Hepatocyte (in vitro differentiated cells): Measurements from ENCODE around the gene HCN1. TPM values are rescaled to one million over a fixed set of nuclear protein-coding genes. Genes with fewer than 3 reads are reported as not detected.

Source experiments
- DNase-seq: peaks from one replicate; pipeline ENCODE4 v3.0.0-alpha.2; 2016; ENCODE audit warnings: low spot score
- H2AFZ ChIP-seq: fragments of 200-600 bp; sonication (generic); 2 replicates; pipeline ENCODE4 v1.6.0; 2016; ENCODE audit warnings: antibody characterized with exemption, mild to moderate bottlenecking
- H3K27ac ChIP-seq: fragments of 200-600 bp; sonication (generic); 2 replicates; pipeline ENCODE4 v1.5.1; 2016; ENCODE audit warnings: mild to moderate bottlenecking
- H3K27me3 ChIP-seq: fragments of 200-600 bp; sonication (generic); 2 replicates; pipeline ENCODE4 v1.6.1; 2016
- H3K36me3 ChIP-seq: fragments of 200-600 bp; sonication (generic); replicated peaks from 2 replicates; pipeline ENCODE4 v1.5.1; 2016; ENCODE audit warnings: low read depth; ENCODE audit not compliant: insufficient read depth
- H3K4me1 ChIP-seq: fragments of 200-600 bp; sonication (generic); 2 replicates; pipeline ENCODE4 v1.5.1; 2016; ENCODE audit warnings: mild to moderate bottlenecking, moderate library complexity; ENCODE audit not compliant: insufficient read depth
- H3K4me2 ChIP-seq: fragments of 200-600 bp; sonication (generic); 2 replicates; pipeline ENCODE4 v1.6.0; 2016
- H3K4me3 ChIP-seq: fragments of 200-600 bp; sonication (generic); 2 replicates; pipeline ENCODE4 v1.5.1; 2016; ENCODE audit warnings: mild to moderate bottlenecking
- H3K79me2 ChIP-seq: fragments of 200-600 bp; sonication (generic); 2 replicates; pipeline ENCODE4 v1.6.0; 2017; ENCODE audit warnings: mild to moderate bottlenecking
- H3K9me2 ChIP-seq: fragments of 200-600 bp; sonication (generic); replicated peaks from 2 replicates; pipeline ENCODE4 v1.6.0; 2017; ENCODE audit warnings: mild to moderate bottlenecking; ENCODE audit not compliant: insufficient read depth
- H3K9me3 ChIP-seq: fragments of 200-600 bp; sonication (generic); 2 replicates; pipeline ENCODE4 v1.5.1; 2016; ENCODE audit warnings: low read depth, mild to moderate bottlenecking
- H4K20me1 ChIP-seq: fragments of 200-600 bp; sonication (generic); 2 replicates; pipeline ENCODE4 v1.6.0; 2016; ENCODE audit warnings: mild to moderate bottlenecking; ENCODE audit not compliant: insufficient read depth, poor library complexity, severe bottlenecking
- EZH2 ChIP-seq: fragments of 200-600 bp; sonication (generic); IDR thresholded peaks from 2 replicates; pipeline ENCODE4 v1.6.1; 2016; ENCODE audit warnings: antibody characterized with exemption, mild to moderate bottlenecking, borderline replicate concordance
- EZH2phosphoT487 ChIP-seq: fragments of 200-600 bp; sonication (generic); IDR thresholded peaks from one replicate; pipeline ENCODE4 v1.6.1; 2018; ENCODE audit warnings: antibody characterized with exemption, mild to moderate bottlenecking, low read depth, moderate library complexity; ENCODE audit not compliant: unreplicated experiment, severe bottlenecking
- WGBS: methylation state at CpG from one replicate; pipeline ENCODE4 v1.1.6; 2016; ENCODE audit warnings: low lambda C conversion rate; ENCODE audit errors: missing lambda C conversion rate; 5-methylcytosine and 5-hydroxymethylcytosine counted together
- polyA plus RNA-seq: library from polyadenylated mRNA; unstranded; fragments of >200 nt; fragmentation: Nextera tagmentation; extraction: Ambion mirVana; gene quantifications from 2 replicates; pipeline ENCODE4 v1.2.1, GENCODE V29; 2016
- total RNA-seq: library from RNA; depleted of rRNA; stranded (reverse); fragments of >200 nt; gene quantifications from 2 replicates; pipeline ENCODE4 v1.2.3, GENCODE V29; 2014
- TF ChIP-seq, protein P1 (sequence below): fragments of 200-600 bp; sonication (generic); IDR thresholded peaks from 2 replicates; pipeline ENCODE4 v1.5.1; 2016; ENCODE audit warnings: antibody characterized with exemption, mild to moderate bottlenecking; ENCODE audit not compliant: poor library complexity

HCN1 gene
- total and polyA plus RNA-seq, 2 experiments from 2014 or later: 0.57 TPM; not detected in 1

DNA sequence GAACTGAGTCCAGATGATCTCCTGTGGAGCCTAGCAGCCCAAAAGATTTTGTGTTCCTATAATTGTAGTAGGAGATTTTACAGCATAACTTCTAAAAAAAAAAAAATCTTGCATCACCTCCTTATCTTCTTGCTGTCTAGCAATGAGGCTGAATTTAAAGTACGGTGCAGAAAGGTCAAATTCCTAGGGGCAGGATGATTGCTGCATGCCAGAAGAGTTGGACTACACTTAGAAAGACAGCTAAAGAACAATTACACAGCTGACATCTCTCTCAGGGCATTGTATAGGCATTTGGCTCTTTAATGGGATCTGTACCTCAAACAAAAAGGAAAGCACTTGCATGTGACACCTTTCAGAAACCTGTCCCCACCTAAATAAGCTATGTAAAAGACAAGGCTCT lies 443.2 kb downstream of the HCN1 start:
- no peak overlapping the region for H2AFZ ChIP-seq
- TF ChIP-seq, protein P1, sequence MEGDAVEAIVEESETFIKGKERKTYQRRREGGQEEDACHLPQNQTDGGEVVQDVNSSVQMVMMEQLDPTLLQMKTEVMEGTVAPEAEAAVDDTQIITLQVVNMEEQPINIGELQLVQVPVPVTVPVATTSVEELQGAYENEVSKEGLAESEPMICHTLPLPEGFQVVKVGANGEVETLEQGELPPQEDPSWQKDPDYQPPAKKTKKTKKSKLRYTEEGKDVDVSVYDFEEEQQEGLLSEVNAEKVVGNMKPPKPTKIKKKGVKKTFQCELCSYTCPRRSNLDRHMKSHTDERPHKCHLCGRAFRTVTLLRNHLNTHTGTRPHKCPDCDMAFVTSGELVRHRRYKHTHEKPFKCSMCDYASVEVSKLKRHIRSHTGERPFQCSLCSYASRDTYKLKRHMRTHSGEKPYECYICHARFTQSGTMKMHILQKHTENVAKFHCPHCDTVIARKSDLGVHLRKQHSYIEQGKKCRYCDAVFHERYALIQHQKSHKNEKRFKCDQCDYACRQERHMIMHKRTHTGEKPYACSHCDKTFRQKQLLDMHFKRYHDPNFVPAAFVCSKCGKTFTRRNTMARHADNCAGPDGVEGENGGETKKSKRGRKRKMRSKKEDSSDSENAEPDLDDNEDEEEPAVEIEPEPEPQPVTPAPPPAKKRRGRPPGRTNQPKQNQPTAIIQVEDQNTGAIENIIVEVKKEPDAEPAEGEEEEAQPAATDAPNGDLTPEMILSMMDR: no peak
- no peak for TF ChIP-seq EZH2
- no peak for TF ChIP-seq EZH2phosphoT487
- no peaks in the 10 kb centered on the region for H3K9me3 ChIP-seq
- no peaks in the 10 kb centered on the region for H3K79me2 ChIP-seq
- no peaks in the 10 kb centered on the region for H3K4me1 ChIP-seq
- H3K4me3 ChIP-seq: no peak overlapping the region
- H3K27me3 ChIP-seq: no peaks in the 10 kb centered on the region
- H3K36me3 ChIP-seq: no peaks in the 10 kb centered on the region
- no peak overlapping the region for H3K4me2 ChIP-seq
- DNase-seq: no peak
- no peaks in the 10 kb centered on the region for H3K9me2 ChIP-seq
- H4K20me1 ChIP-seq: no peaks in the 10 kb centered on the region
- H3K27ac ChIP-seq: no peak overlapping the region
- WGBS: 6% methylated on average over 1 of the region's 1 CpG

DNA sequence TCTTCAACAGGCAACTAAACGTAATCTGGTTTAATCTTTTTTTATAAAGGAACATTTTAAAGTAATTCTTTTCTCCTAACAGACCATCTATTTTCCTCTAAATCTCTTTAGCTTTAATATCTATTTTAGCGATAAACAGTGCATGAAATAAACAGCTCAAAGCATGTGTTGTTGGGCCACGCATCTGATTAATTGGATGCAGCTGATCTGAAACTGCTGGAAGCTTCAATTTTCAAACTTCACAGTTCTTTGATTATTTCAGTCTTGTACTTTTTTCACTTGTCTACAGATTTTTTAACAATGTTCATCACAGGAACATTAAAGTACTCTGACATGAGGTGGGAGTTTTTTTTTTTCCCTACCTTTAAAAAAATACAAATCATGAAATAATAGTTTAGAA lies 443.6 kb downstream of the HCN1 start:
- no peaks in the 10 kb centered on the region for H3K27me3 ChIP-seq
- no peak for TF ChIP-seq EZH2phosphoT487
- TF ChIP-seq EZH2: no peak
- TF ChIP-seq, protein P1: no peak
- H3K27ac ChIP-seq: no peak overlapping the region
- no peaks in the 10 kb centered on the region for H4K20me1 ChIP-seq
- no peak overlapping the region for H2AFZ ChIP-seq
- H3K4me3 ChIP-seq: no peak overlapping the region
- no peaks in the 10 kb centered on the region for H3K4me1 ChIP-seq
- H3K4me2 ChIP-seq: no peak overlapping the region
- no peaks in the 10 kb centered on the region for H3K9me2 ChIP-seq
- DNase-seq: no peak
- H3K9me3 ChIP-seq: no peaks in the 10 kb centered on the region
- no peaks in the 10 kb centered on the region for H3K79me2 ChIP-seq
- 73% methylated on average over 3 of the region's 3 CpGs for WGBS
- H3K36me3 ChIP-seq: no peaks in the 10 kb centered on the region

DNA sequence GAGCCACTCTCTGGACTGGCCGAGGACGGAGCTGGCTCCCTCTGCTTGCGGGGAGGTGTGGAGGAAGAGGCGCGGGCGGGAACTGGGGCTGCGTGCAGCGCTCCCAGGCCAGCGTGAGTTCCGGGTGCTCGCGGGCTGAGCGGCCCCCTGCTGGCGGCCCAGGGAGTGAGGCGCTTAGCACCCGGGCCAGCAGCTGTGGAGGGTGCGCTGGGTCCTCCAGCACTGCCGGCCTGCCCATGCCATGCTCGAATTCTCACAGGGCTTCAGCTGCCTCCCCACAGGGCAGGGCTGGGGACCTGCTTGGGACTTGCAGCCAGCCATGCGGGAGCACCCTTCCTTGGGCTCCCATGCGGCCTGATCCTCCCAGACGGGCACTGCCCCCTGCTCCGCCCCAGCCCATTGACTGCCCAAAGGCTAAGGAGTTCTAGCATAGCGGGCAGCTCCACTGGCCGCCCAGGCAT lies 470.6 kb downstream of the HCN1 start:
- Histone ChIP-seq H3K4me2 (no peak overlapping the region), H3K79me2 (no peaks in the 10 kb centered on the region), H3K27ac (no peak overlapping the region), H3K4me3 (no peak overlapping the region), H3K9me3 (no peaks in the 10 kb centered on the region), H3K36me3 (no peaks in the 10 kb centered on the region), H3K27me3 (no peaks in the 10 kb centered on the region), H4K20me1 (no peaks in the 10 kb centered on the region), H2AFZ (no peak overlapping the region), H3K4me1 (no peaks in the 10 kb centered on the region), H3K9me2 (no peaks in the 10 kb centered on the region)
- no peak for DNase-seq
- TF ChIP-seq EZH2 (no peak), EZH2phosphoT487 (no peak)
- TF ChIP-seq, protein P1: no peak
- WGBS: 94% methylated on average over 19 of the region's 25 CpGs

DNA sequence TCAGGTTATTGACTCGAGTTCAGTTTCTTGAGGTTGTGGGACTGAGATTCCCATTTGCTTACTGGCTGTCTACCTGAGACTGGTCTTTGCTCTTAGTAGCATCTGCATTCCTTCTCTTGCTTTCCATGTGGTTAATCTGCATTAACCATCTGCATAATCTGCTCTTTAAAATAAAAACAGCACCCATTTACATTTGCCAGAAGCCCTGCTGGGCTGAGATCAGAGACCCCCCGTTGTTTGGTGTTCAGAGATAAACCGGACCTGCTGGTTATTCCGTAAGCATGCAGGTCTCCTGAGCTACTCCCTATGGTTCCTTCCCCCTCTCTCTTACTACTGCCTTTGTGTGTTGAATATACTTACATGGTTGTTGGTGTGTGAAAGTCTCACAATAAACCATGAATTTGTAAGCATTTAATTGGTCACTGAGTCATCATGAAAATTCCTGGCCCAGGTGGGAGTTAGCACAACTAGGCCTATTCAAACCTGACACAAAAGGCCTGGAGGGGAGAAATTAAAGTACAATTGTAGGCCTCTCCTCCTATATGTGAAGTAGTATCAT lies 490.7 kb downstream of the HCN1 start:
- H3K9me2 ChIP-seq: no peaks in the 10 kb centered on the region
- no peak overlapping the region for H3K4me2 ChIP-seq
- no peaks in the 10 kb centered on the region for H3K27me3 ChIP-seq
- no peaks in the 10 kb centered on the region for H3K79me2 ChIP-seq
- no peaks in the 10 kb centered on the region for H3K9me3 ChIP-seq
- no peak overlapping the region for H3K27ac ChIP-seq
- H3K4me3 ChIP-seq: no peak overlapping the region
- WGBS: 74% methylated on average over 4 of the region's 4 CpGs
- no peak for DNase-seq
- TF ChIP-seq EZH2 (no peak), EZH2phosphoT487 (no peak)
- TF ChIP-seq, protein P1: no peak
- H4K20me1 ChIP-seq: no peaks in the 10 kb centered on the region
- no peak overlapping the region for H2AFZ ChIP-seq
- no peaks in the 10 kb centered on the region for H3K4me1 ChIP-seq
- no peaks in the 10 kb centered on the region for H3K36me3 ChIP-seq
